Stimulated activated CD8-positive, alpha-beta memory T cell treated with anti-CD3 and anti-CD28 coated beads, Interleukin-4, amount 100 ng/mL, for 48 hours (primary cell): ENCODE data around the gene GFPT2.

Experiments
- DNase-seq: peaks from one replicate; pipeline ENCODE4 v3.0.0-alpha.2; 2020

GFPT2 gene

GRCh38 chr5:180353048-180353979 is at the start of gene GFPT2:
GFPT2 (minus strand) TSS chr5:180353336; CDS start chr5:180353217, 119 bp downstream.
- peak; percentile 76 for DNase-seq

- DNase-seq = no peak
Measured at GRCh38 chr5:180402716-180403115, 49.6 kb upstream of the GFPT2 start.

- DNase-seq = no peak
Measured at GRCh38 chr5:180401229-180401907, 48.2 kb upstream of the GFPT2 start.

GRCh38 chr5:180400416-180400815 is 47.3 kb upstream of the GFPT2 start:
- no peak for DNase-seq

GRCh38 chr5:180399401-180400215 is 46.5 kb upstream of the GFPT2 start:
- DNase-seq = no peak

GRCh38 chr5:180396926-180397325 is 43.8 kb upstream of the GFPT2 start:
- no peak for DNase-seq

- no peak for DNase-seq
Measured at GRCh38 chr5:180395540-180396274, 42.6 kb upstream of the GFPT2 start.

- no peak for DNase-seq
Measured at GRCh38 chr5:180394031-180394636, 41.0 kb upstream of the GFPT2 start.

GRCh38 chr5:180391276-180391675 is 38.1 kb upstream of the GFPT2 start:
- DNase-seq = no peak

GRCh38 chr5:180390441-180391190 is 37.5 kb upstream of the GFPT2 start:
- no peak for DNase-seq

- DNase-seq = no peak
Measured at GRCh38 chr5:180389252-180390101, 36.3 kb upstream of the GFPT2 start.

- no peak for DNase-seq
Measured at GRCh38 chr5:180387798-180388197, 34.7 kb upstream of the GFPT2 start.

- no peak for DNase-seq
Measured at GRCh38 chr5:180382926-180383325, 29.8 kb upstream of the GFPT2 start.

GRCh38 chr5:180381851-180382480 is 28.8 kb upstream of the GFPT2 start:
- no peak for DNase-seq

GRCh38 chr5:180381428-180381827 is 28.3 kb upstream of the GFPT2 start:
- no peak for DNase-seq

- no peak for DNase-seq
Measured at GRCh38 chr5:180380856-180381255, 27.7 kb upstream of the GFPT2 start.

- DNase-seq = no peak
Measured at GRCh38 chr5:180380441-180380840, 27.3 kb upstream of the GFPT2 start.

- no peak for DNase-seq
Measured at GRCh38 chr5:180379355-180380070, 26.4 kb upstream of the GFPT2 start.
